Large intestine (tissue), 3 donors: ENCODE data around the gene FZR1. TPM values are rescaled to one million over a fixed set of nuclear protein-coding genes. Genes with fewer than 3 reads are reported as not detected.

Source experiments
- DNase-seq, 2 donors: peaks; one replicate each; pipeline versions ENCODE4 v3.0.0 to v3.0.0-alpha.2; 2013
- H3K27ac ChIP-seq: one replicate; pipeline ENCODE4 v1.5.1; 2013; ENCODE audit warnings: low read length
- H3K27me3 ChIP-seq: 2 replicates; pipeline ENCODE4 v1.6.1; 2013; ENCODE audit warnings: low read length; ENCODE audit not compliant: control insufficient read depth, insufficient read depth
- H3K36me3 ChIP-seq: 2 replicates; pipeline ENCODE4 v1.6.1; 2013; ENCODE audit warnings: low read length; ENCODE audit not compliant: control insufficient read depth, insufficient read depth
- H3K4me1 ChIP-seq: one replicate; pipeline ENCODE4 v1.6.1; 2013; ENCODE audit warnings: low read length; ENCODE audit not compliant: control insufficient read depth, insufficient read depth
- H3K4me3 ChIP-seq: one replicate; pipeline ENCODE4 v1.5.1; 2013; ENCODE audit warnings: low read length
- H3K9me3 ChIP-seq: one replicate; pipeline ENCODE4 v1.6.1; 2013; ENCODE audit warnings: mild to moderate bottlenecking, low read depth, low read length, moderate library complexity; ENCODE audit not compliant: control insufficient read depth
- WGBS: methylation state at CpG from one replicate; pipeline ENCODE4 v1.1.5; 2013; ENCODE audit warnings: low lambda C conversion rate; ENCODE audit not compliant: insufficient coverage; 5-methylcytosine and 5-hydroxymethylcytosine counted together
- polyA plus RNA-seq: library from polyadenylated mRNA; unstranded; fragments of 120-200 nt; gene quantifications from one replicate; pipeline ENCODE4 v1.2.1, GENCODE V29; 2013

The FZR1 gene
- polyA plus RNA-seq, 1 donor = 42.5 TPM

DNA sequence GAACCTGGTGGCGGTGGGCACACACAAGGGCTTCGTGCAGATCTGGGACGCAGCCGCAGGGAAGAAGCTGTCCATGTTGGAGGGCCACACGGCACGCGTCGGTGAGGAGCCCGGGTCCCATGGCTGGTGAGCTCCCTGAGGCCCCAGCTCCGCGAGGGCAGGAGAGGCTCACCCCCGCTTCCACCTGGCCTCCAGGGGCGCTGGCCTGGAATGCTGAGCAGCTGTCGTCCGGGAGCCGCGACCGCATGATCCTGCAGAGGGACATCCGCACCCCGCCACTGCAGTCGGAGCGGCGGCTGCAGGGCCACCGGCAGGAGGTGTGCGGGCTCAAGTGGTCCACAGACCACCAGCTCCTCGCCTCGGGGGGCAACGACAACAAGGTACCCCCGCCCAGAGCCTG, 25.6 kb downstream of the FZR1 start:
- no peak overlapping the region for H3K4me3 ChIP-seq
- H3K36me3 ChIP-seq = peaks cover 80% of the 10 kb centered on the region
- no peak for DNase-seq
- no peaks in the 10 kb centered on the region for H3K27me3 ChIP-seq
- no peak overlapping the region for H3K27ac ChIP-seq
- H3K9me3 ChIP-seq = peaks cover 4% of the 10 kb centered on the region
- WGBS = no CpG with 5 or more reads among the region's 29 CpGs
- no peaks in the 10 kb centered on the region for H3K4me1 ChIP-seq

DNA sequence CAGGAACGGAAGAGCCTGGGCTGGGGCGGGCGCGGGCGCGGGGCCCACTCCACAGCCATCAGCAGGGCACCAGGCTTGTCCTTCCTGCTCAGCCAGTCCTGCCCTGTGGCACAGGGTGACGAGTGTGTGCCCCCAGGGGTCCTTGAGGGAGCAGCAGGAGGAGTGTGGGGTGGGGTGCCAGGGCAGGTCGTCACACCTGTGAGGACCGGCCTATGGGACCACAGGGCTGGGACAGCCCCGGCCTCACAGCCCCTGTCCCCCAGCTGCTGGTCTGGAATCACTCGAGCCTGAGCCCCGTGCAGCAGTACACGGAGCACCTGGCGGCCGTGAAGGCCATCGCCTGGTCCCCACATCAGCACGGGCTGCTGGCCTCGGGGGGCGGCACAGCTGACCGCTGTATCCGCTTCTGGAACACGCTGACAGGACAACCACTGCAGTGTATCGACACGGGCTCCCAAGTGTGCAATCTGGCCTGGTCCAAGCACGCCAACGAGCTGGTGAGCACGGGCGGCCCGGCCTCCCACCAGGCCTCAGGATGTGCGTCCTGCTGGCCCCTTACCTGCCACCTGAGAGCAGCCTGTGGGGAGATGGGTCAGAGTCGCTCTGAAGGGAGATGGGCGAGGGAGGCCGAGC, 26.2 kb downstream of the FZR1 start:
- peaks cover 76% of the 10 kb centered on the region for H3K36me3 ChIP-seq
- no peaks in the 10 kb centered on the region for H3K4me1 ChIP-seq
- DNase-seq = no peak
- no peak overlapping the region for H3K4me3 ChIP-seq
- H3K27me3 ChIP-seq = no peaks in the 10 kb centered on the region
- H3K9me3 ChIP-seq = peaks cover 4% of the 10 kb centered on the region
- H3K27ac ChIP-seq = no peak overlapping the region
- no CpG with 5 or more reads among the region's 33 CpGs for WGBS

GRCh38 chr19:3533033-3533432, 26.9 kb downstream of the FZR1 start:
- no peak overlapping the region for H3K4me3 ChIP-seq
- peaks cover 70% of the 10 kb centered on the region for H3K36me3 ChIP-seq
- no peaks in the 10 kb centered on the region for H3K27me3 ChIP-seq
- no peak overlapping the region for H3K27ac ChIP-seq
- no CpG with 5 or more reads among the region's 17 CpGs for WGBS
- DNase-seq = no peak
- H3K9me3 ChIP-seq = peaks cover 2% of the 10 kb centered on the region
- no peaks in the 10 kb centered on the region for H3K4me1 ChIP-seq

GRCh38 chr19:3533563-3534216, 27.6 kb downstream of the FZR1 start:
- H3K27ac ChIP-seq = no peak overlapping the region
- no peaks in the 10 kb centered on the region for H3K4me1 ChIP-seq
- no peak for DNase-seq
- peaks cover 67% of the 10 kb centered on the region for H3K36me3 ChIP-seq
- H3K9me3 ChIP-seq = peaks cover 2% of the 10 kb centered on the region
- no peaks in the 10 kb centered on the region for H3K27me3 ChIP-seq
- no peak overlapping the region for H3K4me3 ChIP-seq
- no CpG with 5 or more reads among the region's 12 CpGs for WGBS

GRCh38 chr19:3534375-3535234, 28.5 kb downstream of the FZR1 start:
- Histone ChIP-seq H3K27me3 (no peaks in the 10 kb centered on the region), H3K36me3 (peaks cover 71% of the 10 kb centered on the region), H3K9me3 (peaks cover 5% of the 10 kb centered on the region), H3K4me3 (no peak overlapping the region), H3K27ac (no peak overlapping the region), H3K4me1 (no peaks in the 10 kb centered on the region)
- WGBS = no CpG with 5 or more reads among the region's 38 CpGs
- no peak for DNase-seq

DNA sequence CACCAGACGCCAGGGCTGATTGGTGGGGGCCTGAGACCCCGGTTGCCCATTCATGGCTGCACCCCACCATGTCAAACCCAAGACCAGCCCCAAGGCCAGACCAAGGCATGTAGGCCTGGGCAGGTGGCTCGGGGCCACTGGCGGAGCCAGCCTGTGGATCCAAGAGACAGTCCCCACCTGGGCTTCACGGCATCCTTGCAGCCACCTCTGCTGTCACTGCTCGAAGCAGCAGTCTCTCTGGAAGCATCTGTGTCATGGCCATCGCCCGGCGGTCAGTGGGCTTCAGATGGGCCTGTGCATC, 29.1 kb downstream of the FZR1 start:
- Histone ChIP-seq H3K27ac (no peak overlapping the region), H3K27me3 (no peaks in the 10 kb centered on the region), H3K4me3 (no peak overlapping the region), H3K9me3 (peaks cover 7% of the 10 kb centered on the region), H3K36me3 (peaks cover 74% of the 10 kb centered on the region), H3K4me1 (no peaks in the 10 kb centered on the region)
- no peak for DNase-seq
- no CpG with 5 or more reads among the region's 9 CpGs for WGBS

DNA sequence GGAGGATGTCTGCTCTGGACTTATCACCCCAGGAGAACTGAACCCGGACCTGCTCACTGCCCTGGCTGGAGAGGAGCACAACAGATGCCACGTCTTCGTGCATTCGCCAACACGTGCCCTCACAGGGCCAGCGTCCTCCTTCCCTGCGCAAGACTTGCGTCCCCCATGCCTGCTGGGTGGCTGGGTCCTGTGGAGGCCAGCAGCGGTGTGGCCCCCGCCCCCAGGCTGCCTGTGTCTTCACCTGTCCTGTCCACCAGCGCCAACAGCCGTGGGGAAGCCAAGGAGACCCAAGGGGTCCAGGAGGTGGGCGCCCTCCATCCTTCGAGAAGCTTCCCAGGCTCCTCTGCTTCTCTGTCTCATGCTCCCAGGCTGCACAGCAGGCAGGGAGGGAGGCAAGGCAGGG, 29.5 kb downstream of the FZR1 start:
- Histone ChIP-seq H3K36me3 (peaks cover 72% of the 10 kb centered on the region), H3K4me1 (no peaks in the 10 kb centered on the region), H3K27ac (no peak overlapping the region), H3K27me3 (no peaks in the 10 kb centered on the region), H3K9me3 (peaks cover 7% of the 10 kb centered on the region), H3K4me3 (no peak overlapping the region)
- DNase-seq = no peak
- no CpG with 5 or more reads among the region's 14 CpGs for WGBS

DNA sequence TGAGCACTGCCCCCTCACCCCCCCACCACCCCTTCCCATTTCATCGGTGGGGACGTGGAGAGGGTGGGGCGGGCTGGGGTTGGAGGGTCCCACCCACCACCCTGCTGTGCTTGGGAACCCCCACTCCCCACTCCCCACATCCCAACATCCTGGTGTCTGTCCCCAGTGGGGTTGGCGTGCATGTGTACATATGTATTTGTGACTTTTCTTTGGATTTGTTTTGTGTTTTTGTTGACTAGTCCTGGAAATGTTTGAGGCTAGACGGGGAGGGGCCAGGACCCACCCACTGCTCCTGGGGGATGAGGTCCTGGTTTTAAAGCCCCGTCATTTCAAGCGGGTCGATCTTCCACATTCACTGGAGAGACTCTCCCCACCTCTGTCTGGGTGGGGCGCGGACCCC, 29.9 kb downstream of the FZR1 start:
- Histone ChIP-seq H3K9me3 (peaks cover 7% of the 10 kb centered on the region), H3K4me3 (no peak overlapping the region), H3K36me3 (peaks cover 68% of the 10 kb centered on the region), H3K4me1 (no peaks in the 10 kb centered on the region), H3K27ac (no peak overlapping the region), H3K27me3 (no peaks in the 10 kb centered on the region)
- no peak for DNase-seq
- no CpG with 5 or more reads among the region's 10 CpGs for WGBS

DNA sequence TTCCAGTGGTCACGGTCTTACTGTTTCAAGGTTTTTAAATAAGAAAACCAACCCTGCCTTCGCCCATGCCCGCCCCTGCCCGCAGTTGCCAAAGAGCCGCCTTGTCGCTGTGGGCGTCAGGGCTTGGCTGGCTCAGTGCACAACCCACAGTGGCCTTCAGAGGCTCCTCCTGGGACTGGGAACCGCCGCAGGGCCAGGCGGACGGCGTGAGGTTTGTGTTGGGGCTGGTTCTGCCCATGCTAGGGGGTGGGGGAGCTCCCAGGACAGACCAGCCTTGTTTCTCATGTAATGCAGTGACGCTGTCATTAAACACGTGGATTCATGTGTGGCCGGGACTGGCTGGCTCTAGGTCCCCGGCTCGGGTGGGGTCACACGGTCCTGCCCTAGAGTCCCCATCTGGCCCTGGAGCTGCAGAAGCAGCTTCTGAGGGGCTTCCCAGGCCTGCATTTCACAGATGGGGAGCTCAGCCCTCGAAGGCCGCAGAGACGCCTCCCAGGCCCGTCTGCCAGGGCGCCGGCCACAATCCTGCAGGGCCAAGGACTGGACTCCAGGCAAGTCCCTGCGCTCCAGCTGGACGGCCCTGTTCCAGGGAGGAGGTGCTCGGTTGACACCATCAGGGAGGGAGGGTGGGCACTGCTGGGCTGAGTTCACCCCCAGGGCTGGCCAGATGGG, 30.5 kb downstream of the FZR1 start:
- Histone ChIP-seq H3K36me3 (peaks cover 62% of the 10 kb centered on the region), H3K27me3 (no peaks in the 10 kb centered on the region), H3K4me1 (no peaks in the 10 kb centered on the region), H3K27ac (no peak overlapping the region), H3K9me3 (peaks cover 7% of the 10 kb centered on the region), H3K4me3 (no peak overlapping the region)
- DNase-seq = no peak
- no CpG with 5 or more reads among the region's 27 CpGs for WGBS

DNA sequence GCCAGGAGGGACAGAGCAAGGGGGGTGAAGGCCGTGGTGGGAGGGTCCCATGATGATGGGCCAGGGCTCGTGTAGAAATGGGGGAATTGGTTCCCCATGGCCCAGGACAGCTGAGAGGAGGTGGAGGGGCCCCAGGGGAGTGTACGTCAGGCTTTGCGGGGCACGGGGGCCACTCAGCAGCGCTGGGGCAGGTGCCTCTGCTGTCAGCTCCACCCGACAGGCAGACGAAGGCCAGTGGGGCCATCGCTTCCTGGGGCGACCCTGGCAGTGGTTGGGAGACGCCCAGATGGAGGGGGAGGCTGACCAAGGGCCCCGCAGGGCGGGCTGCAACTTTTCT, 31.0 kb downstream of the FZR1 start:
- no peak overlapping the region for H3K4me3 ChIP-seq
- no peak overlapping the region for H3K27ac ChIP-seq
- H3K4me1 ChIP-seq = no peaks in the 10 kb centered on the region
- H3K9me3 ChIP-seq = peaks cover 7% of the 10 kb centered on the region
- WGBS = no CpG with 5 or more reads among the region's 13 CpGs
- no peaks in the 10 kb centered on the region for H3K27me3 ChIP-seq
- DNase-seq = no peak
- H3K36me3 ChIP-seq = peaks cover 57% of the 10 kb centered on the region
